ENCODE results near the gene GRID1. TPM values are rescaled to one million over a fixed set of nuclear protein-coding genes. Genes with fewer than 3 reads are reported as not detected.

Gene GRID1
- total RNA-seq, 1 donor from 2014 or later, result 7.1 TPM

- no peaks in the 10 kb centered on the region for H3K27me3 ChIP-seq
- H3K4me1 ChIP-seq, result no peaks in the 10 kb centered on the region
- TF ChIP-seq POLR2AphosphoS5 (IDR thresholded peaks at IDR 0.05; ENCODE audit: insufficient read depth in 1 of 2, low read depth in 1 of 2), result no peak
- TF ChIP-seq POLR2A (IDR thresholded peaks at IDR 0.05), result no peak
- no peak for TF ChIP-seq CTCF (IDR thresholded peaks at IDR 0.05)
- peak; percentile 11 to 22 for DNase-seq (ENCODE audit: extremely low spot score in 2 of 2)
- H3K36me3 ChIP-seq, result no peaks in the 10 kb centered on the region
- H3K9me3 ChIP-seq, result no peaks in the 10 kb centered on the region
- no peak overlapping the region for H3K27ac ChIP-seq
- intact Hi-C loops (cut with DNase I), result no loop called here
- H3K4me3 ChIP-seq, result no peak overlapping the region
These were observed 343.7 kb downstream of the GRID1 start for GRCh38 chr10:86022906-86023305.

- Histone ChIP-seq H3K4me3 (no peak overlapping the region), H3K9me3 (no peaks in the 10 kb centered on the region), H3K27me3 (no peaks in the 10 kb centered on the region), H3K4me1 (no peaks in the 10 kb centered on the region), H3K36me3 (no peaks in the 10 kb centered on the region), H3K27ac (no peak overlapping the region)
- intact Hi-C loops (cut with DNase I), result no loop called here
- no peak for DNase-seq (ENCODE audit: extremely low spot score in 2 of 2)
- no peak for TF ChIP-seq POLR2A (IDR thresholded peaks at IDR 0.05)
- TF ChIP-seq CTCF (IDR thresholded peaks at IDR 0.05), result no peak
- TF ChIP-seq POLR2AphosphoS5 (IDR thresholded peaks at IDR 0.05; ENCODE audit: insufficient read depth in 1 of 2, low read depth in 1 of 2), result no peak
These were observed 346.5 kb downstream of the GRID1 start for GRCh38 chr10:86020134-86020533.

- TF ChIP-seq CTCF (IDR thresholded peaks at IDR 0.05), result no peak
- TF ChIP-seq POLR2A (IDR thresholded peaks at IDR 0.05), result no peak
- no peak for DNase-seq (ENCODE audit: extremely low spot score in 2 of 2)
- no peaks in the 10 kb centered on the region for H3K27me3 ChIP-seq
These were observed 347.5 kb downstream of the GRID1 start for GRCh38 chr10:86019141-86019540.

GRCh38 chr10:86018735-86019058 is 347.9 kb downstream of the GRID1 start:
- H3K27ac ChIP-seq, result no peak overlapping the region
- no peak for TF ChIP-seq POLR2AphosphoS5 (IDR thresholded peaks at IDR 0.05; ENCODE audit: insufficient read depth in 1 of 2, low read depth in 1 of 2)
- TF ChIP-seq CTCF (IDR thresholded peaks at IDR 0.05), result no peak
- no peak for TF ChIP-seq POLR2A (IDR thresholded peaks at IDR 0.05)
- no peaks in the 10 kb centered on the region for H3K9me3 ChIP-seq
- intact Hi-C loops (cut with DNase I), result no loop called here
- H3K36me3 ChIP-seq, result no peaks in the 10 kb centered on the region
- no peaks in the 10 kb centered on the region for H3K27me3 ChIP-seq
- no peak for DNase-seq (ENCODE audit: extremely low spot score in 2 of 2)
- no peaks in the 10 kb centered on the region for H3K4me1 ChIP-seq
- no peak overlapping the region for H3K4me3 ChIP-seq

More at GRCh38 chr10:86019141-86019540, 347.5 kb downstream of the GRID1 start:
- Histone ChIP-seq H3K4me1 (no peaks in the 10 kb centered on the region), H3K36me3 (no peaks in the 10 kb centered on the region), H3K27ac (no peak overlapping the region), H3K4me3 (no peak overlapping the region), H3K9me3 (no peaks in the 10 kb centered on the region)
- intact Hi-C loops (cut with DNase I), result no loop called here

GRCh38 chr10:86017841-86018734 is 348.5 kb downstream of the GRID1 start:
- no peaks in the 10 kb centered on the region for H3K9me3 ChIP-seq
- no peaks in the 10 kb centered on the region for H3K4me1 ChIP-seq
- intact Hi-C loops (cut with DNase I), result no loop called here
- no peaks in the 10 kb centered on the region for H3K27me3 ChIP-seq
- no peaks in the 10 kb centered on the region for H3K36me3 ChIP-seq
- no peak overlapping the region for H3K4me3 ChIP-seq
- DNase-seq (ENCODE audit: extremely low spot score in 2 of 2), result no peak
- TF ChIP-seq CTCF (IDR thresholded peaks at IDR 0.05) (no peak), POLR2A (IDR thresholded peaks at IDR 0.05) (no peak), POLR2AphosphoS5 (IDR thresholded peaks at IDR 0.05; ENCODE audit: insufficient read depth in 1 of 2, low read depth in 1 of 2) (no peak)
- H3K27ac ChIP-seq, result no peak overlapping the region
